Measurements from ENCODE around the gene AOPEP. TPM values are rescaled to one million over a fixed set of nuclear protein-coding genes. Genes with fewer than 3 reads are reported as not detected.

Gene AOPEP
- total RNA-seq, 1 donor from 2014 or later, result 24.8 TPM

- Mint-ChIP-seq H3K9me3 (peaks cover 2% of the 10 kb centered on the region), H3K36me3 (ENCODE audit: low read depth) (peaks cover 14% of the 10 kb centered on the region), H3K4me1 (peaks cover 11% of the 10 kb centered on the region), H3K27ac (ENCODE audit: unreplicated experiment) (no peak overlapping the region), H3K4me3 (no peak overlapping the region), H3K27me3 (ENCODE audit: low read depth) (no peaks in the 10 kb centered on the region)
- TF ChIP-seq CTCF (conservative IDR thresholded peaks at IDR 0.05), result no peak
- DNase-seq (ENCODE audit: low read depth, low spot score), result no peak
Observed at GRCh38 chr9:94788570-94789105, 62.1 kb downstream of the AOPEP start.

DNA sequence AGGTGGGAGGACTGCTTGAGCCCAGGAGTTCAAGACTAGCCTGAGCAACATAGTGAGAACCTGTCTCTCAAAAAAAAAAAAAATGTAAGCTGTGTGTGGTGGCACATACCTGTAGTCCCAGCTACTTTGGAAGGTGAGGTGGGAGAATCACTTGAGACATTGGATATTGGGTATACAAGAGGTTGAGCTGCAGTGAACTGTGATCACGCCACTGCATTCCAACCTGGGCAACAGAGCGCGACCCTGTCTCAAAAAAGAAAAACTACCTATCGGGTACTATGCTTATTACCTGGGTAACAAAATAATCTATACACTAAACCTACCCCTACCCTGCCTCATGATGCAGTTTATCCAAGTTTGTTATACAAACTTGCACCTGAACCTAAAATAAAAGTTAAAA lies 64.9 kb downstream of the AOPEP start:
- Mint-ChIP-seq H3K36me3 (ENCODE audit: low read depth) (peaks cover 28% of the 10 kb centered on the region), H3K4me3 (no peak overlapping the region), H3K27me3 (ENCODE audit: low read depth) (no peaks in the 10 kb centered on the region), H3K27ac (ENCODE audit: unreplicated experiment) (no peak overlapping the region), H3K9me3 (peaks cover 2% of the 10 kb centered on the region), H3K4me1 (no peaks in the 10 kb centered on the region)
- DNase-seq (ENCODE audit: low read depth, low spot score), result no peak
- TF ChIP-seq CTCF (conservative IDR thresholded peaks at IDR 0.05), result no peak

GRCh38 chr9:94792511-94792910 lies 66.0 kb downstream of the AOPEP start:
- no peaks in the 10 kb centered on the region for H3K27me3 Mint-ChIP-seq (ENCODE audit: low read depth)
- H3K9me3 Mint-ChIP-seq, result peaks cover 2% of the 10 kb centered on the region
- H3K4me1 Mint-ChIP-seq, result peaks cover 4% of the 10 kb centered on the region
- no peak for DNase-seq (ENCODE audit: low read depth, low spot score)
- TF ChIP-seq CTCF (conservative IDR thresholded peaks at IDR 0.05), result no peak
- H3K27ac Mint-ChIP-seq (ENCODE audit: unreplicated experiment), result peak overlapping the region; percentile 75
- no peak overlapping the region for H3K4me3 Mint-ChIP-seq
- H3K36me3 Mint-ChIP-seq (ENCODE audit: low read depth), result peaks cover 31% of the 10 kb centered on the region

DNA sequence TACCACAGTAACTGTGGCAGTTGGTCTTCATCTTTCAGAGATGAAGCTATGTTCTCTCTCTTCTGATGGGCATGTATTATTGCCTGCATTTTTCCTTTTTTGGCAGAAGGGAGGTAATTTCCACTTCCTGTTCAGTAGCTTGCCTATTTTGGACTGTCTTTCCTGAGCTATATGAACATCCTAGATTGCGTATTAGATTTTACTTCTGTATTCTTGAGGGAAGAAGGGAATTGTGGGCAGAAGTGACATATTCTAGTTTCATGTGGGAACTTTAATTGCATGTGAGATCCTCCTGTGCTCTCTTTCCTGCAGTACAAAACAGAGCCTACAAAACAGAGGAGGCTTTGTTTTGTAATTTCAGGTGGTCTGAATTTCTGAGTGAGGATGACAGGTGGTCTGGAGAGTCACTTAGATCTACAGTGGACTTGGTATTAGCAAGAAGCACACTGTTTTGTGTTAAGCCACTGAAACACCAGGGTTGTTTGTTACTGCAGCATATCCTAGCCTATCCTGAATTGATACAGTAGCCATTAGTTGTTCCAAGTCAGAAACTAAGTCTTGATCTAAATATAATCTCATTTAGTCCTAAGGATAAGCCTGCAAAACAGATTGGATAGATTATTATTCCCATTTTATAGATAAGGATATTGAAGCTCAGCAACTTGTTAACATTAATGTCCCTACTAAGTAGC lies 68.1 kb downstream of the AOPEP start:
- H3K4me3 Mint-ChIP-seq, result no peak overlapping the region
- peaks cover 34% of the 10 kb centered on the region for H3K36me3 Mint-ChIP-seq (ENCODE audit: low read depth)
- no peak for TF ChIP-seq CTCF (conservative IDR thresholded peaks at IDR 0.05)
- H3K9me3 Mint-ChIP-seq, result peaks cover 2% of the 10 kb centered on the region
- H3K27me3 Mint-ChIP-seq (ENCODE audit: low read depth), result no peaks in the 10 kb centered on the region
- DNase-seq (ENCODE audit: low read depth, low spot score), result no peak
- no peak overlapping the region for H3K27ac Mint-ChIP-seq (ENCODE audit: unreplicated experiment)
- peaks cover 4% of the 10 kb centered on the region for H3K4me1 Mint-ChIP-seq

GRCh38 chr9:94796687-94797086 lies 70.2 kb downstream of the AOPEP start:
- H3K4me1 Mint-ChIP-seq, result peaks cover 18% of the 10 kb centered on the region
- no peak overlapping the region for H3K27ac Mint-ChIP-seq (ENCODE audit: unreplicated experiment)
- peak; percentile 14 for TF ChIP-seq CTCF (conservative IDR thresholded peaks at IDR 0.05)
- H3K27me3 Mint-ChIP-seq (ENCODE audit: low read depth), result no peaks in the 10 kb centered on the region
- DNase-seq (ENCODE audit: low read depth, low spot score), result no peak
- peaks cover 2% of the 10 kb centered on the region for H3K9me3 Mint-ChIP-seq
- H3K4me3 Mint-ChIP-seq, result no peak overlapping the region
- H3K36me3 Mint-ChIP-seq (ENCODE audit: low read depth), result peaks cover 35% of the 10 kb centered on the region
